GM21619 (cell line): Measurements from ENCODE around the gene CSH1.
"Not testable (repeated sequence)": the region's sequence is repeated elsewhere in the genome, so short reads cannot be mapped to it uniquely, and the experiment has no call there.

Experiments
- ATAC-seq: cut with Tn5 transposase; IDR thresholded peaks from one replicate; pipeline ENCODE4 v1.9.1; 2021; ENCODE audit not compliant: unreplicated experiment

The CSH1 gene

DNA sequence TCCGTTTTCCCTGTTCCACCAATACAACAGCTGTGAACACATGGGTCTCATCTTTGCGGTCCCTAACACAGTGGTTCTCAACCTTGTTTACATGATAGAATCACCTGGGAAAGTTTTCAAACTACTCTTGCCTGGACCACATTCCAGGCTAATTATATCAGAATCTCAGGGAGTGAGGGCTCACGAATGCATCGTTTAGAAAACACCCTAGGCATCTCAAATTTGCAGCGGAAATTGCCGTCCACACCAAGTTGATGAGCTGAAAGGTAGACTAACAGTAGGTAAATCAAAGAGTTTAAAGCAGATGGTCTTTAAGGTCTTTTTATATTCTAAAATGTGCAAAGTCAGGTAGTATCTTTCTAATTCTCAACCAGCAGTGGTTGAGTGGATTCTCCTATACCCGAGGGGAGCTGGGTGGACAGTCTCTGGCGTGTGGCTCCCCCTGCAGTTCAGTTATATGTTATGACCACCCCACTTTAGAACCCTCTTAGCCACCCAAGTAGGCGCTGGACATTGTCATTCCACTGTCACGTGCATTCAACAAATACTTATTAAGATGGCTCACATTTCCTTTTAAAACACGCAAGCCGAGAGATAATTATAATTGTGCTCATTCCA is 10.9 kb upstream of the CSH1 start:
- ATAC-seq = not testable (repeated sequence)

DNA sequence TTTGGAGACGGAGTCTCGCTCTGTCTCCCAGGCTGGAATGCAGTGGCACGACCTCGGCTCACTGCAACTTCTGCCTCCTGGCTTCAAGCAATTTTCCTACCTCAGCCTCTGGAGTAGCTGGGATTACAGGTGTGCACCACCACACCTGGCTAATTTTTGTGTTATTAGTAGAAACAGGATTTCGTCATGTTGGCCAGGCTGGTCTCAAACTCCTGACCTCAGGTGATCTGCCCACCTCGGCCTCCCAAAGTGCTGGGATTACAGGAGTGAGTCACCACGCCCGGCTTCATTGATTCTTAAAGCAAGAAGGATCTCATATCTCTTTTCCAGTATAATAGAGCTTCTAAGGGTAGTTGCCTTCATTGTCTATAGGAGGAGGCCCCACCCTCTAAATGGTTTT is 8.4 kb upstream of the CSH1 start:
- ATAC-seq = not testable (repeated sequence)

DNA sequence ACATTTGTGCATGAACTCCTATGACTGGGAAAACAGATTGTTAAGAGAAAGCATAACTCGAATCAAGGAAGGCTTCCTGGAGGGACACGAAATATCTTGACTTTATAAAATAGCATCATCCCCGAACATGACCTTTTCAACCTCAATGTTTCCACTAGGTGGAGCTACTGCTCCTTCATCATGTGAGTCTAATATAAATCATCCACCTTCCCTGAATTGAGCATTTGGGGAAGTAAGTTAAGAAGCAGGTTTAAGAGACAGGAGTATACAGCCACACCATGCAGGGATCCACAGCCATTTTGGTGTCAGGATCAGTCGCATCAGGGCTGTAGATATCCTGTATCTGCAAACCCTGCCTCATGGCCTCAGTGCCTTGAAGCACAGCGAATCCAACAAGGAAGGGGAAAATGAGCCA is 7.4 kb upstream of the CSH1 start:
- ATAC-seq = not testable (repeated sequence)

DNA sequence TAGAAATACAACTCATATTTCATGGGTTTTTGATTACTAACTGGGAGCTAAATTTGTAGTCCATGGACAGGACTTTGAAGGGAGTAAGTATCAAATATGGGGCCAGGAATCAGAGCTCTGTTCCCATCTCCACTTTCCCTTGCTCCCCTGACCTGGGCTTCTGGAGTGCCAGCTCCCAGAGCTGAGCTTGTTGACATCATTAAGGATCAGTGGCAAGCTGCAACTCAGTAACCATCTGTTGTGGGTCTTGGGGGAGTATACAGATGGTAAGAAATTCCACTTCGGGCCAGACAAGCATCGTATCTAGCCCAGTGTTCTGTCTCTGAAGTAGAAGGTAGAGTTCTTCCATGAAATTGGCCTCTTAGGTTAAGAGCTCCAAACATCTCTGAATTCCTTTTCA is 5.6 kb upstream of the CSH1 start:
- not testable (repeated sequence) for ATAC-seq

DNA sequence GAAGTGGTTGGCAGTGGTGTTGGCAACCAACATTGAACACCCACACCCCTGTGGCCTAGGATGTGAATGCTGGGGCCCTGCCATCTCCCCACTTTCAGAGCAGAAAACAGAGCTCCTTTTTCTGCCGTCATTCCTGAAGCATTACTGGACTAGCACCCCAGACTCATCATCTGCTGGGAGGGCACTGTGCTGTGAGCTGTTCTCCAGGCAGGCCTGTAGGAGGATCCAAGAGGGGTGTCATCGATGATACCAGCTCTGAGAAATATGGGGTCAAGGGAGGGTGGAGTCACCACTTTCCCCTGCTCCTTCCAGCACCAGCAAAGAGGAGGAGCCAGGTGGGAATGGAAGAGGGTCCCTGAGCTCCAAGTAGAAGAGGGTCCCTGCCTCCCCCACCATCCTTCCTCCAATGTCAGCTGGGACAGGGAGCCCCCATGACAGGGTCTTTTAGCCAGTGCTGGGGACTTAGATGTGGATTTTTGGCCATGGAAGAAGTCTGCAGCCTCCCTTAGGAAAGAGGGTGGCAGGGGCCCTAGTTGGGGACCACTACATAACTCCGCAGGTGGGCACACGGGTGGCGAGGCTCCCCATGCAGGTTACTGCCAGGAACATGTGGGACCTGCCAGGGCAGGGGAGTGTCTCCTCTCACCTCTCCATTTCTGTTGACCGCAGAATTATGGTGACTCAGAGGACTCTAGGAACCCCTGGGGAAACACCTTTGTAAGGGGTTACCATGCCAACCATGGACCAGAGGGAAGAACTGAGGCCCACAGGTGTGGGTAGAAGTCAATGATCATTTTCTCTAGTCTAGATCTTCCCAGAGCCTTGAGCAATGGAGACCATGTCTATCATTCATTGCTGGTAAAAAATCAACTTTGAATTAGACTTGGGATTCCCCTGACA is 2.8 kb upstream of the CSH1 start:
- not testable (repeated sequence) for ATAC-seq

DNA sequence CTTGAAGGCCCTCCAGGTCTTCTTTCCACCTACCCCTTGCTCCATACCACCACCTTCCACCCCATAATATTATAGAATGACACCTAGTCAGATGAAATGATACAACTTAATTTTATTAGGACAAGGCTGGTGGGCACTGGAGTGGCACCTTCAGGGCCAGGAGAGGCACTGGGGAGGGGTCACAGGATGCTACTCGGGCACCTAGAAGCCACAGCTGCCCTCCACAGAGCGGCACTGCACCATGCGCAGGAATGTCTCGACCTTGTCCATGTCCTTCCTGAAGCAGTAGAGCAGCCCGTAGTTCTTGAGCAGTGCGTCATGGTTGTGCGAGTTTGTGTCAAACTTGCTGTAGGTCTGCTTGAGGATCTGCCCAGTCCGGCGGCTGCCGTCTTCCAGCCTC is 1.6 kb downstream of the CSH1 start:
- ATAC-seq = not testable (repeated sequence)

DNA sequence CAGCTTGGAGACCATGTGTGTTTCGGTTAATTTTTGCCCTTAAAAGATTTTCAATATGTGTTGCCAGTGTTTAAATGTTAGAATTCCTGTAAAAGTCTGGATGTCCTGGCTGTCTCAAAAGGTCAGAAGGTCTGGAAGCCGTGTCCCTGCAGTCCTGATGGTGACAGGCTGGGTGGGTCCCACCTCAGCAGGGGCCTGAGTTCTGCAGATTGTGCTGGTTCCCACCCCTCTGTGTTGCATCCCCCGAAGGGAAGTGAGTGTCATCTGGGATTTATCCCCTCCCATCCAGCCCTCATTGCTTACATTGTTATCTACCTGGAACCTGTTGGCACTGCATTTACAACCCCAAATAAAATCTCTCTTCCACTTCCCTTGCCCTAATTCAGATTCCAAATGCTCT is 2.4 kb downstream of the CSH1 start:
- not testable (repeated sequence) for ATAC-seq

DNA sequence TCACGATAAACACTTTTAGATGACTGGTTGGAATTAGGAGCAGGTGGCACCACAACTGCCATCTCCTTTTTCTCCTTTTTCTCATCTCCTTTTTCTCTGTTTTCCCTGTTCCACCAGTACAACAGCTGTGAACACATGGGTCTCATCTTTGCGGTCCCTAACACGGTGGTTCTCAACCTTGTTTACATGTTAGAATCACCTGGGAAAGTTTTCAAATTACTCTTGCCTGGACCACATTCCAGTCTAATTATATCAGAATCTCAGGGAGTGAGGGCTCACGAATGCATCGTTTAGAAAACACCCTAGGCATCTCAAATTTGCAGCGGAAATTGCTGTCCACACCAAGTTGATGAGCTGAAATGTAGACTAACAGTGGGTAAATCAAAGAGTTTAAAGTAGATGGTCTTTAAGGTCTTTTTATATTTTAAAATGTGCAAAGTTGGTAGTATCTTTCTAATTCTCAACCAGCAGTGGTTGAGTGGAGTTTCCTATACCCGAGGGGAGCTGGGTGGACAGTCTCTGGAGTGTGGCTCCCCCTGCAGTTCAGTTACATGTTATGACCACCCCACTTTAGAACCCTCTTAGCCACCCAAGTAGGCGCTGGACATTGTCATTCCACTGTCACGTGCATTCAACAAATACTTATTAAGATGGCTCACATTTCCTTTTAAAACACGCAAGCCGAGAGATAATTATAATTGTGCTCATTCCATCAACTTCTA is 3.9 kb downstream of the CSH1 start:
- not testable (repeated sequence) for ATAC-seq

DNA sequence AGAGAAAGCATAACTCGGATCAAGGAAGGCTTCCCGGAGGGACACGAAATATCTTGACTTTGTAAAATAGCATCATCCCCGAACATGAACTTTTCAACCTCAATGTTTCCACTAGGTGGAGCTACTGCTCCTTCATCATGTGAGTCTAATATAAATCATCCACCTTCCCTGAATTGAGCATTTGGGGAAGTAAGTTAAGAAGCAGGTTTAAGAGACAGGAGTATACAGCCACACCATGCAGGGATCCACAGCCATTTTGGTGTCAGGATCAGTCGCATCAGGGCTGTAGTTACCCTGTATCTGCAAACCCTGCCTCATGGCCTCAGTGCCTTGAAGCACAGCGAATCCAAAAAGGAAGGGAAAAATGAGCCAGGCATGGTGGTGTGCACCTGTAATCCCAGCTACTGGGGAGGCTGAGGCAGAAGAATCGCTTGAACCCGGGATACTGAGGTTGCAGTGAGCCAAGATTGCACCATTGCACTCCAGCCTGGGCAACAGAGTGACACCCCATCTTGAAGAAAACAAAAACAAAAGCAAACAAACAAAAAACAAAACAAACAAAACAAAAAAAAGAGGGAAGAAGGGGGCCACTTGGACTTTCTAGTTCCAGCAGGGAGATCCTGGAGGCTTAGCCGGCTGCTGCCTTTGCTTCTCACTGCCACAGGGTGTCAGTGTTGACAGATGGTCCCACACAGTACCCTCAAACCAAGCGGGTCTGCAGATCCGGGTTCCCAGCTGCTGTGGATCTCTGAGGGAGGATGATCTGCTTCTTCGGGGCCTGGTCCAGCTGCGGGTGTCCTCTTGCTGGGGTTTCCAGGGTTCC is 7.1 kb downstream of the CSH1 start:
- ATAC-seq = not testable (repeated sequence)

DNA sequence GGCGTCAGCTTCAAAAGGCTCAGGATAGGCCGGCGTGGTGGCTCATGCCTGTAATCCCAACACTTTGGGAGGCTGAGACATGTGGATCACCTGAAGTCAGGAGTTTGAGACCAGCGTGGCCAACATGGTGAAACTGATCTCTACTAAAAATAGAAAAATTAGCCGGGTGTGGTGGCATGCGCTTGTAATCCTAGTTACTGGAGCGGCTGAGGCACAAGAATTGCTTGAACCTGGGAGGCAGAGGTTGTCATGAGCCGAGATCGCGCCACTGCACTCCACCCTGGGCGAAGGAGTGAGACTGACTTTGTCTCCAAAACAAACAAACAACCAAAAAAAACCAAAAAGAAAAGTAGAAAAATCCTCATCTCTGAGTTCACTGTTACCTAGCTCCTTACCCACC is 11.3 kb downstream of the CSH1 start:
- not testable (repeated sequence) for ATAC-seq

DNA sequence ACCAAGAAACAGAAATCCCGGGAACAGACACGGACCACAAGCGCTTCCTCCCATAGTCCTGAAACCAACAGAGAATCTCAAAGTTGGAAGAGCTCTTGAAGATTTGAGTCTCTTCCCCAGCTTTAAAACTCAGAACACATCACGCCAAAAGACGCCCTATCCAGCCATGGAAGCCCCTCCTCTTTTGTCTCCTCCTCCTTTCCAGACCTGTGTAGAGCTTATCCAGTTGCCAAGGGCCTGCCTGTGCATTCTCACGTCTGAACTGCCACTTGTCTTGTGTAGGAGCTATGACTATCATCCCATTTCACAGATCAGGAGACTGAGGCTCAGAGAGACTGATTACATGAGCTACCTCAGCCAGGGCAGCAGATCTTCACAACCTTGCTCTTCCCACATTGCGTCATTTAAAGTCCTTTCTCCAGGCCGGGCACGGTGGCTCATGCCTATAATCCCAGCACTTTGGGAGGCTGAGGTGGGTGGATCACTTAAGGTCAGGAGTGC is 13.7 kb downstream of the CSH1 start:
- ATAC-seq = not testable (repeated sequence)

DNA sequence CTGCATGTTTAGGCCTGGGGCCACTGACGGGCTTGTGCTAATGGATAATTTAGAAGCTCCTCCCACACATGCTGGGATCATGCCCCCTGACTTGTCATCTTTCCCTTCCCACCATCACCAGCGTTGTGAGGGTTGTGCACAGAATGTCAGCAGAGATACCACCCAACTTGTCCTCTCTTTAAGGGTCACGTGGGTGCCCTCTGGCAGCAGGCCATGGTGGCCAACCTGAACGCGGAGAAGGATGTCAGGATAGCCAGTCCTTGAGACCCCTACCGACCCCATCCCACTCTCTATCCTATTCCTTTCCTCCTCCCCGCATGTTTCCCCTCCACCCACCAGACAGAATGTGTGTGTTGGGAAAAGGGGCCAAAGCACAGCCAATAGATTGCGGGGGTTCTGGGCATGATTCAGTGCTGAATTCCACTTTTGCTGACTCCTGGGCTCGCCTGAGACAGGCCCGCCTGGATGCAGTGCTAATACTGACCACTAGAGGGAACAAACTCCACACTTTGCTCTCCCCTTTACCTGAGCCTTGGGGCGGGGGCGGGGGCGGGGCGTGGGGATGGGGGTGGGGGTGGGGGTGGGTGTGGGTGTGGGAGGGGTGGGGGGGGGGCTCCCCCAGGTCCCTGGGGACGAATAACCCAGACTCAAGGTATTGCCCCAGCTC is 14.3 kb downstream of the CSH1 start, which contains the start of gene GH2:
Gene GH2 (minus strand): TSS at position 10 of the 667 bp plus-strand sequence. CDS start 143 bp downstream, outside the sequence.
- ATAC-seq = no peak

DNA sequence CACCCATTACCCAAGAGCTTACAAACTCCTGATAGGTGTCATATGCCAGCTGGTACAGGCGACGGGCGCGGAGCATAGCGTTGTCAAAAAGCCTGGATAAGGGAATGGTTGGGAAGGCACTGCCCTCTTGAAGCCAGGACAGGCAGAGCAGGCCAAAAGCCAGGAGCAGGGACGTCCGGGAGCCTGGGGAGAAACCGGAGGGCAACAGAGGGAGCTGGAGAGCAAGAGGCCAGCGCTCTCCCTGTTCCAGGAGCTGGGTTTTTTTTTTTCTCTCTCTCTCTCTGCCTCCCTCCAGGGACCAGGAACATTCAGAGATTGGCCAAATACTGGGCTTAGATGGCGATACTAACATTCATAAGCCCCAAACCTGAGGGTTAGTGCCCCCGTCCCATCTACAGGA is 15.0 kb downstream of the CSH1 start:
- ATAC-seq = not testable (repeated sequence)

DNA sequence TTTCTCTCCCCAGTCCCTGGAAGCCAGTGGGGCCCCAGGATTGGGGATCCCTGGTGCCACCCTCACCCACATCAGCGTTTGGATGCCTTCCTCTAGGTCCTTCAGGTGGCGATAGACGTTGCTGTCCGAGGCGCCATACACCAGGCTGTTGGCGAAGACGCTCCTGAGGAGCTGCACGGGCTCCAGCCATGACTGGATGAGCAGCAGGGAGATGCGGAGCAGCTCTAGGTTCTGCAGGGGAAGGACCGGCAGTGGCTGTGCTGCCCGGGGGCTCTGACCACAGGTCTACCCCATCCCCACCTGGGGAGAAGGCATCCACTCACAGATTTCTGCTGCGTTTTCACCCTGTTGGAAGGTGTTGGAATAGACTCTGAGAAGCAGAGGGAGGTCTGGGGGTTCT is 15.7 kb downstream of the CSH1 start:
- no peak for ATAC-seq

DNA sequence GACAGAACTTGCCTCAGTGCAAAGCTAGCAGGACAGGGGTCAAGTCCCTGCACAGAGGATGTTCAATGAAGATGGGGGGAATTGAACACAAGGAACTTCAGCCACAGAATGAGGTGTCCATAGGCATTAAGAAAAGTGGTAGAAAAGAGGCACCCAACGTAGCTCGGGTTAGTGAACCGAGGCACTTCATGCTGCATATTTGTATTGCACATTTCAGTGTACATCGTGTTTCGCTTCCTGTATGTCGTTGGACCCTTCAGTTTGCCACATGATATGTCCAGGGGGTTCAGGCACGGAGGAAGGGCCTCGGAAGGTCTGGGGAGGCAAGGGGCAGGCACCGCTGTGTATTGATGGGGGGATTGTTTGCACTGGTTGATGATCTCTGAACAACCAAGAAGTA is 18.0 kb downstream of the CSH1 start:
- not testable (repeated sequence) for ATAC-seq

DNA sequence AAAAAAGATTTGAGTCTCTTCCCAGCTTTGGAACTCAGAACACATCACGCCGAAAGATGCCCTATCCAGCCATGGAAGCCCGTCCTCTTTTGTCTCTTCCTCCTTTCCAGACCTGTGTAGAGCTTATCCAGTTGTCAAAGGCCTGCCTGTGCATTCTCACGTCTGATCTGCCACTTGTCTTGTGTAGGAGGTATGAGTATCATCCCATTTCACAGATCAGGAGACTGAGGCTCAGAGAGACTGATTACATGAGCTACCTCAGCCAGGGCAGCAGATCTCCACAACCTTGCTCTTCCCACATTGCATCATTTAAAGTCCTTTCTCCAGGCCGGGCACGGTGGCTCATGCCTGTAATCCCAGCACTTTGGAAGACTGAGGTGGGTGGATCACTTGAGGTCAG is 21.7 kb downstream of the CSH1 start:
- not testable (repeated sequence) for ATAC-seq

DNA sequence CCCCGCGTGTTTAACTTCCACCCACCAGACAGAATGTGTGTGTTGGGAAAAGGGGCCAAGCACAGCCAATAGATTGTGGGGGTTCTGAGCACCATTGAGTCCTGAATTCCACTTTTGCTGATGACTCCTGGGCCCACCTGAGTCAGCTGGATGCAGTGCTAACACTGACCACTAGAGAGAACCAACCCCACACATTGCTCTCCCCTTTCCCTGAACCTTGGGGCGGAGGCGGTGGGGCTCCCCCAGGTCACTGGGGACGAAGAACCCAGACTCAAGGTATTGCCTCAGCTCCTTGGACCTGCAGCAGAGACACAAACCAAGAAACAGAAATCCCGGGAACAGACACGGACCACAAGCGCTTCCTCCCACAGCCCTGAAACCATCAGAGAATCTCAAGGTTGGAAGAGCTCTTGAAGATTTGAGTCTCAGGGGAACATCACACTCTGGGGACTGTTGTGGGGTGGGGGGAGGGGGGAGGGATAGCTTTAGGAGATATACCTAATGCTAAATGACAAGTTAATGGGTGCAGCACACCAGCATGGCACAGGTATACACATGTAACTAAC is 22.2 kb downstream of the CSH1 start:
- ATAC-seq = not testable (repeated sequence)

DNA sequence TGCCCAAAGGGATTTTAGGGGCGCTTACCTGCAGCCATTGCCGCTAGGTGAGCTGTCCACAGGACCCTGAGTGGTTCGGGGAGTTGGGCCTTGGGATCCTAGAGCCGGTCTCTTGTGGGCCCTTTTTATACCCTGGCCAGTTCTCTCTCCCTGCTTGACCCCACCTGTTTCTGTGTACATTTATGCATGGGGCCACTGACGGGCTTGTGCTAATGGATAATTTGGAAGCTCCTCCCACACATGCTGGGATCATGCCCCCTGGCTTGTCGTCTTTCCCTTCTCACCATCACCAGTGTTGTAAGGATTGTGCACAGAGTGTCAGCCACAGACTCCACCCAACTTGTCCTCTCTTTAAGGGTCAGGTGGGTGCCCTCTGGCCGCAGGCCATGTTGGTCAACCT is 22.8 kb downstream of the CSH1 start, which contains the start of gene CSH2:
Gene CSH2 (minus strand): TSS at position 101 of the 400 bp plus-strand sequence. CDS start 63 bp downstream, at position 38.
- not testable (repeated sequence) for ATAC-seq

DNA sequence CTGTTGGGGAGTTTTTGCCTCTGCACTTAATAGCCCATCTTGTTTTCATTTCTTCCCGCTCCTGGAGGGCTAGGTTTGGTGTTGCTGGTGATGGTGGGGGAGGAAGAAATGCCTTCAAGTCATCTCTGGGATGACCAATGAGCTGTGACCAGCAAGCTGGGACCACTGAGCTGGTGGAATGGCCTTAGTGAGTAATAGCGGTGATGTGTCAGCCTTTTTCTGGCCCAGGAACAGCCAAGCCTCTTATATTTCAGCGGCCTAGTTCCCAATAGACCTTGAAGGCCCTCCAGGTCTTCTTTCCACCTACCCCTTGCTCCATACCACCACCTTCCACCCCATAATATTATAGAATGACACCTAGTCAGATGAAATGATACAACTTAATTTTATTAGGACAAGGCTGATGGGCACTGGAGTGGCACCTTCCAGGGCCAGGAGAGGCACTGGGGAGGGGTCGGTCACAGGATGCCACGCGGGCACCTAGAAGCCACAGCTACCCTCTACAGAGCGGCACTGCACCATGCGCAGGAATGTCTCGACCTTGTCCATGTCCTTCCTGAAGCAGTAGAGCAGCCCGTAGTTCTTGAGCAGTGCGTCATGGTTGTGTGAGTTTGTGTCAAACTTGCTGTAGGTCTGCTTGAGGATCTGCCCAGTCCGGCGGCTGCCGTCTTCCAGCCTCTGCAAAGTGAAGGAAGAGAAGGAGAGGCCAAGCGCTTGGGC is 24.6 kb downstream of the CSH1 start:
- not testable (repeated sequence) for ATAC-seq
